ENCODE data around the gene POC5. TPM values are rescaled to one million over a fixed set of nuclear protein-coding genes. Genes with fewer than 3 reads are reported as not detected.
"Not testable (repeated sequence)": the region's sequence is repeated elsewhere in the genome, so short reads cannot be mapped to it uniquely, and the experiment has no call there.

The POC5 gene
- total and polyA plus RNA-seq, 5 donors, result 3.2 to 6.4 (median 4.4) TPM

- intact Hi-C loops (cut with DNase I), result no loop called here
- no peak for ATAC-seq
- no peak overlapping the region for H3K4me3 ChIP-seq (ENCODE audit: low read length)
- H3K9me3 ChIP-seq (ENCODE audit: control insufficient read depth, low read length), result no peaks in the 10 kb centered on the region
- H3K27ac ChIP-seq (ENCODE audit: low read length), result no peak overlapping the region
- no peaks in the 10 kb centered on the region for H3K4me1 ChIP-seq (ENCODE audit: control insufficient read depth, insufficient read depth, low read length)
- WGBS, result 67% methylated on average over 4 of the region's 4 CpGs
- H3K27me3 ChIP-seq (ENCODE audit: control insufficient read depth, insufficient read depth), result no peaks in the 10 kb centered on the region
- no peak for DNase-seq
Observed at GRCh38 chr5:75701856-75702255, 15.4 kb downstream of the POC5 start.

GRCh38 chr5:75695472-75696351 is 21.5 kb downstream of the POC5 start:
- H3K4me1 ChIP-seq (ENCODE audit: control insufficient read depth, insufficient read depth, low read length); H3K27ac ChIP-seq (ENCODE audit: low read length); H3K9me3 ChIP-seq (ENCODE audit: control insufficient read depth, low read length); ATAC-seq; DNase-seq; H3K27me3 ChIP-seq (ENCODE audit: control insufficient read depth, insufficient read depth); intact Hi-C loops (cut with DNase I); H3K4me3 ChIP-seq (ENCODE audit: low read length): not testable (repeated sequence)
- WGBS, result 89% methylated on average over 22 of the region's 22 CpGs

- Histone ChIP-seq H3K4me3 (ENCODE audit: low read length) (no peak overlapping the region), H3K27me3 (ENCODE audit: control insufficient read depth, insufficient read depth) (no peaks in the 10 kb centered on the region), H3K4me1 (ENCODE audit: control insufficient read depth, insufficient read depth, low read length) (no peaks in the 10 kb centered on the region), H3K9me3 (ENCODE audit: control insufficient read depth, low read length) (no peaks in the 10 kb centered on the region), H3K27ac (ENCODE audit: low read length) (no peak overlapping the region)
- no peak for DNase-seq
- intact Hi-C loops (cut with DNase I), result no loop called here
- ATAC-seq, result no peak
- WGBS, result 96% methylated on average over 1 of the region's 1 CpG
Observed at GRCh38 chr5:75694781-75695180, 22.5 kb downstream of the POC5 start.

- DNase-seq (no peak), ATAC-seq (no peak)
- H3K4me3 ChIP-seq (ENCODE audit: low read length), result no peak overlapping the region
- no peaks in the 10 kb centered on the region for H3K9me3 ChIP-seq (ENCODE audit: control insufficient read depth, low read length)
- intact Hi-C loops (cut with DNase I), result no loop called here
- H3K27ac ChIP-seq (ENCODE audit: low read length), result no peak overlapping the region
- no peaks in the 10 kb centered on the region for H3K4me1 ChIP-seq (ENCODE audit: control insufficient read depth, insufficient read depth, low read length)
- H3K27me3 ChIP-seq (ENCODE audit: control insufficient read depth, insufficient read depth), result no peaks in the 10 kb centered on the region
- 95% methylated on average over 1 of the region's 1 CpG for WGBS
Observed at GRCh38 chr5:75690669-75691068, 26.6 kb downstream of the POC5 start.

GRCh38 chr5:75686480-75686879 is 30.8 kb downstream of the POC5 start:
- Histone ChIP-seq H3K9me3 (ENCODE audit: control insufficient read depth, low read length) (no peaks in the 10 kb centered on the region), H3K27ac (ENCODE audit: low read length) (no peak overlapping the region), H3K4me1 (ENCODE audit: control insufficient read depth, insufficient read depth, low read length) (no peaks in the 10 kb centered on the region), H3K4me3 (ENCODE audit: low read length) (no peak overlapping the region), H3K27me3 (ENCODE audit: control insufficient read depth, insufficient read depth) (no peaks in the 10 kb centered on the region)
- intact Hi-C loops (cut with DNase I), result loop anchor here in 1 of 4 donors (10.0 kb wide), 1 partner anchor 452 kb away; the partner anchor contains the start of gene ANKRD31
- ATAC-seq, result no peak
- DNase-seq, result no peak

- no peaks in the 10 kb centered on the region for H3K4me1 ChIP-seq (ENCODE audit: control insufficient read depth, insufficient read depth, low read length)
- intact Hi-C loops (cut with DNase I), result loop anchor here in 1 of 4 donors (10.0 kb wide), 1 partner anchor 450 kb away; the partner anchor contains the start of gene ANKRD31
- H3K4me3 ChIP-seq (ENCODE audit: low read length), result no peak overlapping the region
- no peaks in the 10 kb centered on the region for H3K9me3 ChIP-seq (ENCODE audit: control insufficient read depth, low read length)
- WGBS, result 95% methylated on average over 11 of the region's 11 CpGs
- ATAC-seq (no peak), DNase-seq (peak in 1 of 3 donors; percentile 30)
- H3K27ac ChIP-seq (ENCODE audit: low read length), result no peak overlapping the region
- no peaks in the 10 kb centered on the region for H3K27me3 ChIP-seq (ENCODE audit: control insufficient read depth, insufficient read depth)
Observed at GRCh38 chr5:75685141-75685540, 32.1 kb downstream of the POC5 start.

- intact Hi-C loops (cut with DNase I), result loop anchor here in 2 of 4 donors (5.0 to 10.0 kb wide), 2 partner anchors 104 to 446 kb away; partner anchors contain the start of gene ANKRD31 (in 1 of the 2)
- Histone ChIP-seq H3K4me3 (ENCODE audit: low read length) (no peak overlapping the region), H3K27me3 (ENCODE audit: control insufficient read depth, insufficient read depth) (no peaks in the 10 kb centered on the region), H3K9me3 (ENCODE audit: control insufficient read depth, low read length) (no peaks in the 10 kb centered on the region), H3K4me1 (ENCODE audit: control insufficient read depth, insufficient read depth, low read length) (no peaks in the 10 kb centered on the region), H3K27ac (ENCODE audit: low read length) (no peak overlapping the region)
- WGBS, result 37% methylated on average over 2 of the region's 2 CpGs
- DNase-seq, result no peak
- no peak for ATAC-seq
Observed at GRCh38 chr5:75681125-75681830, 36.0 kb downstream of the POC5 start.

- ATAC-seq (no peak), DNase-seq (no peak)
- WGBS, result 60% methylated on average over 3 of the region's 3 CpGs
- Histone ChIP-seq H3K27ac (ENCODE audit: low read length) (no peak overlapping the region), H3K4me1 (ENCODE audit: control insufficient read depth, insufficient read depth, low read length) (no peaks in the 10 kb centered on the region), H3K4me3 (ENCODE audit: low read length) (no peak overlapping the region), H3K9me3 (ENCODE audit: control insufficient read depth, low read length) (no peaks in the 10 kb centered on the region), H3K27me3 (ENCODE audit: control insufficient read depth, insufficient read depth) (no peaks in the 10 kb centered on the region)
- intact Hi-C loops (cut with DNase I), result loop anchor here in 1 of 4 donors (10.0 kb wide), 1 partner anchor 293 kb away; no protein-coding TSS in a partner anchor
Observed at GRCh38 chr5:75678155-75678554, 39.1 kb downstream of the POC5 start.

GRCh38 chr5:75677607-75678006 is 39.6 kb downstream of the POC5 start:
- no peak for DNase-seq
- intact Hi-C loops (cut with DNase I), result loop anchor here in 1 of 4 donors (10.0 kb wide), 1 partner anchor 293 kb away; no protein-coding TSS in a partner anchor
- ATAC-seq, result no peak
- Histone ChIP-seq H3K4me3 (ENCODE audit: low read length) (no peak overlapping the region), H3K9me3 (ENCODE audit: control insufficient read depth, low read length) (no peaks in the 10 kb centered on the region), H3K27me3 (ENCODE audit: control insufficient read depth, insufficient read depth) (no peaks in the 10 kb centered on the region), H3K4me1 (ENCODE audit: control insufficient read depth, insufficient read depth, low read length) (no peaks in the 10 kb centered on the region), H3K27ac (ENCODE audit: low read length) (no peak overlapping the region)
- 53% methylated on average over 1 of the region's 1 CpG for WGBS

GRCh38 chr5:75675783-75676182 is 41.5 kb downstream of the POC5 start:
- Histone ChIP-seq H3K9me3 (ENCODE audit: control insufficient read depth, low read length) (no peaks in the 10 kb centered on the region), H3K4me3 (ENCODE audit: low read length) (no peak overlapping the region), H3K27ac (ENCODE audit: low read length) (no peak overlapping the region), H3K4me1 (ENCODE audit: control insufficient read depth, insufficient read depth, low read length) (no peaks in the 10 kb centered on the region), H3K27me3 (ENCODE audit: control insufficient read depth, insufficient read depth) (no peaks in the 10 kb centered on the region)
- DNase-seq (no peak), ATAC-seq (no peak)
- intact Hi-C loops (cut with DNase I), result loop anchor here in 1 of 4 donors (10.0 kb wide), 1 partner anchor 291 kb away; no protein-coding TSS in a partner anchor
- WGBS, result 98% methylated on average over 1 of the region's 1 CpG

GRCh38 chr5:75672616-75673015 is 44.6 kb downstream of the POC5 start:
- no peaks in the 10 kb centered on the region for H3K27me3 ChIP-seq (ENCODE audit: control insufficient read depth, insufficient read depth)
- DNase-seq (no peak), ATAC-seq (no peak)
- intact Hi-C loops (cut with DNase I), result loop anchor here in 1 of 4 donors (10.0 kb wide), 1 partner anchor 288 kb away; no protein-coding TSS in a partner anchor
- H3K4me1 ChIP-seq (ENCODE audit: control insufficient read depth, insufficient read depth, low read length), result peaks cover 2% of the 10 kb centered on the region
- no peak overlapping the region for H3K4me3 ChIP-seq (ENCODE audit: low read length)
- WGBS, result 99% methylated on average over 3 of the region's 3 CpGs
- H3K27ac ChIP-seq (ENCODE audit: low read length), result no peak overlapping the region
- H3K9me3 ChIP-seq (ENCODE audit: control insufficient read depth, low read length), result no peaks in the 10 kb centered on the region

All from right cardiac atrium (tissue), 5 donors.